ENCODE measurements around the gene DMRT3.

Gene DMRT3

GRCh38 chr9:1039589-1039988 lies 63.1 kb downstream of the DMRT3 start:
- no peak for TF ChIP-seq CTCF (IDR thresholded peaks at IDR 0.05; ENCODE audit: control insufficient read depth, insufficient read depth, low read depth, low read length, missing control alignments)
- DNase-seq (ENCODE audit: low read depth): no peak
- H3K4me3 ChIP-seq (ENCODE audit: control insufficient read depth, low read depth, low read length): no peak overlapping the region
